HG03432 (cell line): ENCODE results near the gene FBXL12.
"Not testable (repeated sequence)": the region's sequence is repeated elsewhere in the genome, so short reads cannot be mapped to it uniquely, and the experiment has no call there.

ENCODE experiments used
- ATAC-seq: cut with Tn5 transposase; IDR thresholded peaks from one replicate; pipeline ENCODE4 v1.9.1; 2021; ENCODE audit warnings: mild to moderate bottlenecking, moderate library complexity; ENCODE audit not compliant: unreplicated experiment

Gene FBXL12

DNA sequence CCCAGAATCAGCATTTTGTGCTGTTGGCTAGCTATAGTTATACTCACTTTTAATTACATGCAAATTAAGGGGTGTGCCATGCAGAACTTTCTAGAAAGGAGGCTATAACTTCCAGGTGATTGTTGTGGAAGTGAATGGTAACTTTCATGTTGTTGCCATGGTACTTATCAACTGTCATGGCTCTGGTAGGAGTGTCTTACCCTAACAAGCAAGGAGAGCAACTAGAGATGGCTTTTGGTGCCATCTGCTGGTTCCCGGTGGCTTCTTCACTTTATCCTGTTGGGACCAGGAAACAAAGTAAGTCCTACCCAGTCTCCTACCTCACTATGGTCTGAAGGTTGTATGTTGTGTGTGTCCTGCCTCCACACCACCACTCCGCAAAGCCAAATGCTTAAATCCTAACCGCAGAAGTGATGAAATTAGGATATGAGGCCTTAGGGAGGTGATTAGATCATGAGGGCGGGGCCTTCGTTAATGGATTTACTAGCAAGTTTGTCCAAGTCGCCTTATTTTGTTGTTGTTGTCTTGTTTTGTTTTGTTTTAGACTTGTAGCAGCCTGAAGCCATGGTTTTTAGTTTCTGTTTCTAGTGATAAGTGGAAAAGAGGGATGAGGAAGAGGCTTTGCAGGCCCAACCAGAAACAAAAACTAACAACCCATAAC lies 22.6 kb downstream of the FBXL12 start:
- ATAC-seq: no peak

DNA sequence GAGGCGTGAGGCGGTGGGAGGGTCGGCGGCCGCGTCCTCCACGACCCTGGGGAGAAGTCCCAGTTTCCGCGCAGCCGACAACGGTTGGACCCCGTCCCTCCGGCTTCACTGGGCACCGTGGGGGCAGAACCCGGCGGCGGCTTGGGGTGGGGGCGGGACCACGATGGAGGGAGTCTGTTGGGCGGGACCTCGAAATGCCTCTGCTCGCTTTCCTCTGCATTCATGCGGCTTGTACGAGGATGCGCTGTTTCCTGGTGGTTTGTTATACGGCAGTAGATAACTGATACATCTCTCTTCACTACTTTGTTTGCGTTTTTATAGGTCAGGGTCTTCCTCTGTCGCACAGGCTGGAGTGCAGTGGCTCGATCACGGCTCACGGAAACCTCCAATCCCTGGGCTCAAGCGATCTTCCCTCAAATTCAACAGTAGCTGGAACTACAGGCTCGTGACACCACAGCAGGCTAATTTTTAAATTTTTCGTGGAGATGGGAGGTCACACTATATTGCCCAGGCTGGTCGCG lies 25.7 kb downstream of the FBXL12 start:
- peak; percentile 18 for ATAC-seq

DNA sequence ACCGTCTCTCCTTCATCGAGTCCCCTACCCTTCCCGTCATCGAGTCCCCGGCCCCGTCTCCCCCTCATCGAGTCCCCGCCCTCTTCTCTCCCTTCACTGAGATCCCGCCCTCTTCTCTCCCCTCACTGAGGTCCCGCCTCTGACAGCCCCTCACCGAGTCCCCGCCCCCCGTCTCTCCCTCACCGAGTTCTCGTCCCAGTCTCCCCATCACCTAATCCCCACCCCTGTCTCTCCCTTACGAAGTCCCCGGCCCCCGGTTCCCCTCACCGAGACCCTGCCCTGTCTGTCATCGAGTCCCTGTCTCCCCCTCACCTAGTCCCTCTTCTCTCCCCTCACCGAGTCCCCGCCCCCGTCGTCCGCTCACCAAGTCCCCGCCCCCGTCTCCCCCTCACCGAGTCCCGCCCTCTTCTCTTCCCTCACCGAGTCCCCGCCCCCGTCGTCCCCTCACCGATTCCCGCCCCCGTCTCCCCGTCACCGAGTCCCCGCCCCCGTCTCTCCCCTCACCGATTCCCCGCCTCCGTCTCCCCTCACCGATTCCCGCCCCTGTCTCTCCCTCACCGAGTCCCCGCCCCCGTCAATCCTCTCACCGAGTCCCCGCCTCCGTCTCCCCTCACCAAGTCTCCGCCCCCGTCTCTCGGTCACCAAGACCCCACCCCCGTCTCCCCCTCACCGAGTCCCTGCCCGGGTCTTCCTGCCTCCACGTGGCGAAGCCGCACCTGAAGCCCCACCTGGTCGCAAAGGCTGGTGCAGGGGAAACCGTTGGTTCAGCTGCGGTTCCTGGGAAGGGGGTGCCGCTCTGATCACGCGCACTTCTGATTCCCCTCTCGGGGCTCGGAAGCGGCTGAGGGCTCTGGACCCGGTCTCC lies 26.4 kb downstream of the FBXL12 start:
- peak; percentile 35 for ATAC-seq

DNA sequence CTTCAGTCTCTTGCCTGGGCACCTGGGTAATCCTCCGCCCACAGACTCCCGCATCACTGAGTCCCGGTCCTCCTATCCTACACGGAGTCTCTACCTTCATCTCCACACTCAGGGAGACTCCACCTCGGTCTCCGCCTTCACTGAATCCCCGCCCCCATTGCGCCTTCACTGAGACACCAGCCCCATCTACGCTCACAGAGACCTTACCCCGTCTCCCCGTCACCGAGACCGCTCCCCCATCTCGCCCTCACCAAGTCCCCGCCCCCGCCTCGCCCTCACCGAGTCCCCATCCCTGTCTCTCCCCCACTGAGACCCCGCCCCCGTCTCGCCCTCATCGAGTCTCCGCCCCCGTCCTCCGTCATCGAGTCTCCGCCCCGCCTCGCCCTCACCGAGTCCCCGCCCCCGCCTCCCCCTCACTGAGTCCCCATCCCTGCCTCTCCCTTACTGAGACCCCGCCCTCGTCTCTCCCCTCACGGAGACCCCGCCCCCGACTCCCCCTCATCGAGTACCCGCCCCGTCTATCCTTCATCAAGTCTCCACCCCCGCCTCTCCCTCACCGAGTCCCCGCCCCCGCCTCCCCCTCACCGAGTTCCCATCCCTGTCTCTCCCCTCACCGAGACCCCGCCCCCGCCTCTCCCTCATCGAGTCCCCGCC lies 27.2 kb downstream of the FBXL12 start:
- ATAC-seq: peak; percentile 47

DNA sequence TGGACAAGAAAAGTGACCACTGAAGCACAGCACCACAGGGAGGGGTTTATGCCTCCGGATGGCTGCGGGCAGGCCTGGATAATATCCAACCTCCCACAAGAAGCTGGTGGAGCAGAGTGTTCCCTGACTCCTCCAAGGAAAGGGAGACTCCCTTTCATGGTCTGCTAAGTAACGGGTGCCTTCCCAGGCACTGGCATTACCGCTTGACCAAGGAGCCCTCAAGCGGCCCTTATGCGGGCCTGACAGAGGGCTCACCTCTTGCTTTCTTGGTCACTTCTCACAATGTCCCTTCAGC lies 27.9 kb downstream of the FBXL12 start:
- ATAC-seq: not testable (repeated sequence)

DNA sequence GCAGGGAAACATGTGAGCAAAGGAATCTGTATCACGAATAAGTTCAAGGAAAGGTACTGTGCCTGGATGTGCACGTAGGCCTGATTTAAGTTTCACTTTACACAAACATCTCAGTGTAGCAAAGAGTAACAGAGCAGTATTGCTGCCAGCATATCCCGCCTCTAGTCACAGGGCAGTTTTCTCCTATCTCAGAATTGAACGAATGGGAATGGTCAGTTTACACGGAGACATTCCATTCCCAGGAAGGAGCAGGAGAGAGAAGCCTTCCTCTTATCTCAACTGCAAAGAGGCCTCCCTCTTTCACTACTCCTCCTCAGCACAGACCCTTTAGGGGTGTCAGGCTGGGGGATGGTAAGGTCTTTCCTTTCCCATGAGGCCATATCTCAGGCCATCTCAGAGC lies 29.3 kb downstream of the FBXL12 start:
- ATAC-seq: not testable (repeated sequence)

DNA sequence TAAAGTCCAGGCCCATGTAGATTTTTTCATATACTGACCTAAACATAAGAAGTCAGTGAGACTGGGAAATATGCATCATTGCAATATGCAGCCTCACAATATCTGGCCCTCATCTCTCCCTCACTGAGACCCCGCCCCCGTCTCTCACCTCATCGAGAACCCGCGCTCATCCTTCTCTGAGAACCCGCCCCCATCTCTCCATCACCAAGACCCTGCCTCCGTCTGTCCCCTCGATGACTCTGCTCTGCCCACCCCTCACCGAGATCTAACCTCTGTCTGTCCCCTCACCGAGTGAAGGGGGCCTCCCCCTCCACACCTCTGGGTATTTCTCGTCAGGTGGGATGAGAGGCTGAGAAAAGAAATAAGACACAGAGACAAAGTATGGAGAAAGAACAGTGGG lies 29.8 kb downstream of the FBXL12 start:
- no peak for ATAC-seq

DNA sequence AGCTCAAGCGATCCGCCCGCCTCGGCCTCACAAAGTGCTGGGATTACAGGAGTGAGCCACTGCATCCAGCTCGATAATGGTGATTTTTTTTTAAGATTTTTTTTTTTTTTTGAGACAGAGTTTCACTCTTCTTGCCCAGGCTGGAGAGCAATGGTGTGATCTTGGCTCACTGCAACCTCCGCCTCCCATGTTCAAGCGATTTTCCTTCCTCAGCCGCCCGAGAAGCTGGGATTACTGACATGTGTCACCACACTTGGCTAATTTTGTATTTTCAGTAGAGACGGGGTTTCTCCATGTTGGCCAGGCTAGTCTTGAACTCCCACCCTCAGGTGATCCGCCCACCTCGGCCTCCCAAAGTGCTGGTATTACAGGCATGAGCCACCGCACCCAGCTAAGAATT lies 30.3 kb downstream of the FBXL12 start:
- ATAC-seq: not testable (repeated sequence)

DNA sequence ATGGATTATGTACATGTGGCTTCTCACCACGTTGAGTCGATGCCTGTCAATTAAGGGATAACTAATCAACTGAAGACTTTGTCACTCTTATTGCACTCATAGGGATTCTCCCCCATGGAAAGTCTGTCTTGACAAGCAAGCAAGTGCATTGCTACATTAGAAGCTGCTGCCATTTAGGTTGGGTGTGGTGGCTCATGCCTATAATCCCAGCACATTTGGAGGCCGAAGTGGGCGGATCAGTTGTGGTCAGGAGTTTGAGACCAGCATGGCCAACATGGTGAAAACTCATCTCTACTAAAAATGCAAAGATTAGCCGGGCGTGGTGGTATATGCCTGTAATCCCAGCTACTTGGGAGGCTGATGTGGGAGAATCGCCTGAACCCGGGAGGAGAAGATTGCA lies 32.1 kb downstream of the FBXL12 start:
- ATAC-seq: no peak

DNA sequence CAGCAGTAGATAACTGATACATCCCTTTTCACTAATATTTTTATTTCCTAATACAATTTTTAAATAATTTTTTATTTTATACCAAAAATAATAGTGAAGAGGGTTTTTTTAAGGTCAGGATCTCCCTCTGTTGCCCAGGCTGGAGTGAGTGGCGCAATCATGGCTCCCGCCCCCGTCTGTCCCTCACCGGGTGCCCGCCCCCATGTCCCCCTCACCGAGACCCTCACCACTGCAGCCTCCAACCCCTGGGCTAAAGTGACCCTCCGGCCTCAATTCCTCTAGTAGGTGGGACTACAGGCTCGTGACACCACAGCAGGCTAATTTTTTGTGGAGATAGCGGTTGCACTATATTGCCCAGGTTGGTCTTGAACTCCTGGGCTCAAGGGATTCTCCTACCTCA lies 32.5 kb downstream of the FBXL12 start:
- no peak for ATAC-seq

DNA sequence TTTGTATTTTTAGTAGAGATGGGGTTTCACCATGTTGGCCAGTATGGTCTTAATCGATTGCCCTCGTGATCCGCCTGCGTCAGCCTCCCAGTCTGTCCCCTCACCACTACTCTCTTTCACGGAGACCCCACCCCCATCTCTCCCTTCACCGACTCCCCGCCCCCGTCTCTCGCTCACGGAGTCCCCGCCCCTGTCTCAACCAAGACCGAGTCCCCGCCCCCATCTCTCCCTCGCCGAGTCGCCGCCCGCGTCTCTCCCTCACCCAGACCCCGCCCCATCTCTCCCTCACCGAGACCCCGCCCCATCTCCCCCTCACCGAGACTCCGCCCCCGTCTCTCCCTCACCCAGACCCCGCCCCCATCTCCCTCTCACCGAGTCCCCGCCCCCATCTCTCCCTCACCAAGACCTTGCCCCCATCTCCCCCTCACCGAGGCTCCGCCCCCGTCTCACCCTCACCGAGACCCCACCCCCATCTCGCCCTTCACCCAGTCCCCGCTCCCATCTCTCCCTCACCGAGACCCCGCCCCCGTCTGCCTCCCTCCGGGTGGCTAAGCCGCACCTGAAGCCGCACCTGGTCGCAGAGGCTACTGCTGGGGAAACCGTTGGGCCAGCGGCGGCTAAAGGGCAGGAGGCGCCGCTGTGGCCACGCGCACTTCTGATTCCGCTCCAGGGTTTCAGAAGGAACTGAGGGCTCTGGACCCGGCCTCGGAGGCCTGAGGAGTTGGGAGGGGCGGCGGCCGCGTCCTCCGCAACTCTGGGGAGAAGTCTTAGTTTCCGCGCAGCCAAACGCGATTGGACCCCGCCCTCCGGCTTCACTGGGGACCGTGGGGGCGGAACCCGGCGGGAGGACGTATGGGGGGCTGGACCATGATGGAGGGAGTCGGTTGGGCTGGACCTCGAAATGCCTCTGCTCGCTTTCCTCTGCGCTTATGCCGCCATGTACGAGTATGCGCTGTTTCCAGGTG lies 33.2 kb downstream of the FBXL12 start:
- ATAC-seq: peak; percentile 75

DNA sequence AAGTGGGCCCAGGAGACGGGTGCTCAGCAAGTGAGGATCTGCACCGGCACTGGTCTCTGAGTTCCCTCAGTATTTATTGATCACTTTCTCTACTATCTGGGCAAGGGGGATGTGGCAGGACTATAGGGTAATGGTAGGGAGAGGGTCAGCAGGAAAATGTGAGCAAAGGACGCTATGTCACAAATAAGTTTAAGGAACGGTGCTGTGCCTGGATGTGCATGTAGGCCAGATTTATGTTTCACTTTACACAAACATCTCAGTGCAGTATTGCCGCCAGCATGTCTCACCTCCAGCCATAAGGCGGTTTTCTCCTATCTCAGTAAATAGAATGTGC lies 34.7 kb downstream of the FBXL12 start:
- ATAC-seq: not testable (repeated sequence)

DNA sequence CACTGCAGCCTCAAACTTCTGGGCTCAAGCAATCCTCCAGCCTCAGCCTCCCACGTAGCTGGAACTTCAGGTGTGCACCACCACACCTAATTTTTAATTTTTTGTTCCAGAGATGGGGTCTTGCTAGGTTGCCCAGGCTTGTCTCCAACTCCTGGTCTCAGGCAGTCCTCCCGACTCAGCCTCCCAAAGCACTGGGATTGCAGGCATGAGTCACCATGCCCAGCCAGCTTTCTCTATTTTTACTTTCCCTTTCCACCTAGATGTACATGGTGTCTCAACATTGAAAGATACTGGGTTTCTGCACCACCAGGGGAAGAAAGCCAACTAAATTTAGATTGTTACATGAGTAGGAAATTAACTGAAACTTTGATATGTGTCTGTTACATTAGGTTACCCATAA lies 36.5 kb downstream of the FBXL12 start:
- ATAC-seq: no peak

DNA sequence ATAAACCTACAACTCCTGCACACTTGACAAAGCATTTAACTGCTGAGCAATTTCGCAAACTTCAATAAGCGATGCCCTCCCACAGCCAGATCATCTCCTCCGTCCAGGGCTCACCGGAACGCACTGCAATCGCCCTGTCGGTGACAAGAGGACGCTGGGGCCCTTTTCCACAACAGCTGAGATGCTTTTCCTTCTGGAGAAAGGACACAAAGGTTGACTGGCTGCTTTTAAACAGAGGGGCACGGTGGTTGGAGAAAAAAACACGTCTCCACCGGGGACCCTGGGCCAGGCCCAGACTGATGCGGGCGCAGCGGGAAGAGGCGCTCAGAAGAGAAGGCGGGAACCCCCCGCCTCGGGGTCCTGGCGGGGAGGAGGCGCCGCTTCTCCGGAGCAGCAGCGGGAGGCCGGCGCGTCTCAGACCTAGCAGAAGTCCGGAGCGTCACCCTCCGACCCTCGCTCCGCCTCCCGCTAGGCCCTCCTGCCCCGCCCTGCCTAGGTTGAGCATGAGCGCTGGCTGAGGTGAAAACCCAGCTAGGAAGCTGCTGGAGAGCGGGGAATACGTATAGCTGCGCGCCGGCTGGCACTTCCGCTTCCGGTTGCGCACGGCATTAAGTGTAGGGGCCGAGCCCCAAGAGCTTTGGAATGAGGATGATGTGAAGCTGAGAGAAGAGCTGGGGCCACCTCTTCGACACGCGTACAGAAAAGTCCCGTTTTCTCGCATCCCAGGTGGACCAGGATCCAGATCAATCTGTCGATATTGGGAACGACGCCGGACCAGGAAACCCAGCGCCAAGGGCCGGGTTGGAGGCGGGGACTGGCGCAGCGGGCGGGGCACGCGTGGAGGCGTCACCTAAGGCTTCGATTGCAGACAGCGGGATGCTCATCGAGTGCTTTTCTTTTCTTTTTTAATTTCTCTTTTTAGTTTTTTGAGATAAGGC lies 50.4 kb downstream of the FBXL12 start, which contains the start of gene ZNF846:
ZNF846 (minus strand) TSS at position 564 of the 938 bp plus-strand sequence. CDS start 3,788 bp downstream, outside the sequence.
- peak; percentile 99 for ATAC-seq
